ENCODE data around the gene TPPP. TPM values are rescaled to one million over a fixed set of nuclear protein-coding genes. Genes with fewer than 3 reads are reported as not detected.

TPPP gene
- total RNA-seq, 1 donor from 2014 or later = 0.09 TPM

- H3K9me3 Mint-ChIP-seq = no peaks in the 10 kb centered on the region
- no peak overlapping the region for H3K4me3 Mint-ChIP-seq (ENCODE audit: low read depth)
- H3K36me3 Mint-ChIP-seq (ENCODE audit: low read depth) = peaks cover 1% of the 10 kb centered on the region
- intact Hi-C loops (cut with micrococcal nuclease) = loop anchor here (5.0 kb wide), 1 partner anchor 230 kb away; no protein-coding TSS in a partner anchor
- H3K27me3 Mint-ChIP-seq (ENCODE audit: low read depth) = no peaks in the 10 kb centered on the region
- H3K4me1 Mint-ChIP-seq (ENCODE audit: low read depth) = peaks cover 4% of the 10 kb centered on the region
- peak; percentile 43 for DNase-seq (ENCODE audit: low spot score)
- H3K27ac Mint-ChIP-seq = no peak overlapping the region
These were observed 20.6 kb downstream of the TPPP start for GRCh38 chr5:672329-673160.

- peak; percentile 57 for DNase-seq (ENCODE audit: low spot score)
- intact Hi-C loops (cut with micrococcal nuclease) = loop anchor here (5.0 kb wide), 1 partner anchor 231 kb away; no protein-coding TSS in a partner anchor
- H3K9me3 Mint-ChIP-seq = no peaks in the 10 kb centered on the region
- peaks cover 4% of the 10 kb centered on the region for H3K36me3 Mint-ChIP-seq (ENCODE audit: low read depth)
- H3K4me1 Mint-ChIP-seq (ENCODE audit: low read depth) = peaks cover 4% of the 10 kb centered on the region
- H3K27ac Mint-ChIP-seq = no peak overlapping the region
- H3K4me3 Mint-ChIP-seq (ENCODE audit: low read depth) = no peak overlapping the region
- no peaks in the 10 kb centered on the region for H3K27me3 Mint-ChIP-seq (ENCODE audit: low read depth)
These were observed 21.5 kb downstream of the TPPP start for GRCh38 chr5:671459-672328.

GRCh38 chr5:670396-671270 is 22.5 kb downstream of the TPPP start:
- H3K36me3 Mint-ChIP-seq (ENCODE audit: low read depth) = peaks cover 4% of the 10 kb centered on the region
- no peak for DNase-seq (ENCODE audit: low spot score)
- H3K4me1 Mint-ChIP-seq (ENCODE audit: low read depth) = peaks cover 4% of the 10 kb centered on the region
- no peak overlapping the region for H3K4me3 Mint-ChIP-seq (ENCODE audit: low read depth)
- H3K27ac Mint-ChIP-seq = no peak overlapping the region
- H3K27me3 Mint-ChIP-seq (ENCODE audit: low read depth) = no peaks in the 10 kb centered on the region
- no peaks in the 10 kb centered on the region for H3K9me3 Mint-ChIP-seq
- intact Hi-C loops (cut with micrococcal nuclease) = loop anchor here (5.0 kb wide), 1 partner anchor 232 kb away; no protein-coding TSS in a partner anchor

- intact Hi-C loops (cut with micrococcal nuclease) = loop anchor here (5.0 kb wide), 1 partner anchor 232 kb away; no protein-coding TSS in a partner anchor
- DNase-seq (ENCODE audit: low spot score) = no peak
- H3K4me3 Mint-ChIP-seq (ENCODE audit: low read depth) = no peak overlapping the region
These were observed 23.2 kb downstream of the TPPP start for GRCh38 chr5:669842-670395.

GRCh38 chr5:669111-669841 is 23.9 kb downstream of the TPPP start:
- no peaks in the 10 kb centered on the region for H3K9me3 Mint-ChIP-seq
- H3K36me3 Mint-ChIP-seq (ENCODE audit: low read depth) = peaks cover 4% of the 10 kb centered on the region
- H3K27ac Mint-ChIP-seq = no peak overlapping the region
- peak; percentile 30 for DNase-seq (ENCODE audit: low spot score)
- no peaks in the 10 kb centered on the region for H3K27me3 Mint-ChIP-seq (ENCODE audit: low read depth)
- peaks cover 4% of the 10 kb centered on the region for H3K4me1 Mint-ChIP-seq (ENCODE audit: low read depth)
- H3K4me3 Mint-ChIP-seq (ENCODE audit: low read depth) = no peak overlapping the region
- intact Hi-C loops (cut with micrococcal nuclease) = no loop called here

More at GRCh38 chr5:669842-670395, 23.2 kb downstream of the TPPP start:
- Mint-ChIP-seq H3K36me3 (ENCODE audit: low read depth) (peaks cover 4% of the 10 kb centered on the region), H3K27ac (no peak overlapping the region), H3K9me3 (no peaks in the 10 kb centered on the region), H3K4me1 (ENCODE audit: low read depth) (peaks cover 4% of the 10 kb centered on the region), H3K27me3 (ENCODE audit: low read depth) (no peaks in the 10 kb centered on the region)

- intact Hi-C loops (cut with micrococcal nuclease) = no loop called here
- no peak for DNase-seq (ENCODE audit: low spot score)
- Mint-ChIP-seq H3K36me3 (ENCODE audit: low read depth) (peaks cover 4% of the 10 kb centered on the region), H3K4me3 (ENCODE audit: low read depth) (no peak overlapping the region), H3K27ac (no peak overlapping the region), H3K27me3 (ENCODE audit: low read depth) (no peaks in the 10 kb centered on the region), H3K4me1 (ENCODE audit: low read depth) (peaks cover 4% of the 10 kb centered on the region), H3K9me3 (no peaks in the 10 kb centered on the region)
These were observed 24.7 kb downstream of the TPPP start for GRCh38 chr5:668283-668995.

GRCh38 chr5:666816-667498 is 26.2 kb downstream of the TPPP start:
- Mint-ChIP-seq H3K27ac (no peak overlapping the region), H3K9me3 (no peaks in the 10 kb centered on the region), H3K4me1 (ENCODE audit: low read depth) (no peaks in the 10 kb centered on the region), H3K36me3 (ENCODE audit: low read depth) (peaks cover 4% of the 10 kb centered on the region), H3K27me3 (ENCODE audit: low read depth) (no peaks in the 10 kb centered on the region), H3K4me3 (ENCODE audit: low read depth) (no peak overlapping the region)
- intact Hi-C loops (cut with micrococcal nuclease) = no loop called here
- DNase-seq (ENCODE audit: low spot score) = no peak

GRCh38 chr5:665956-666711 is 27.0 kb downstream of the TPPP start:
- Mint-ChIP-seq H3K4me3 (ENCODE audit: low read depth) (no peak overlapping the region), H3K27me3 (ENCODE audit: low read depth) (no peaks in the 10 kb centered on the region), H3K9me3 (no peaks in the 10 kb centered on the region), H3K4me1 (ENCODE audit: low read depth) (no peaks in the 10 kb centered on the region), H3K36me3 (ENCODE audit: low read depth) (peaks cover 7% of the 10 kb centered on the region), H3K27ac (no peak overlapping the region)
- no peak for DNase-seq (ENCODE audit: low spot score)
- intact Hi-C loops (cut with micrococcal nuclease) = no loop called here

GRCh38 chr5:665541-665955 is 27.6 kb downstream of the TPPP start:
- Mint-ChIP-seq H3K27ac (no peak overlapping the region), H3K27me3 (ENCODE audit: low read depth) (no peaks in the 10 kb centered on the region), H3K36me3 (ENCODE audit: low read depth) (peaks cover 10% of the 10 kb centered on the region), H3K4me1 (ENCODE audit: low read depth) (no peaks in the 10 kb centered on the region), H3K9me3 (no peaks in the 10 kb centered on the region), H3K4me3 (ENCODE audit: low read depth) (no peak overlapping the region)
- intact Hi-C loops (cut with micrococcal nuclease) = no loop called here
- DNase-seq (ENCODE audit: low spot score) = no peak

GRCh38 chr5:664994-665360 is 28.2 kb downstream of the TPPP start:
- Mint-ChIP-seq H3K27ac (no peak overlapping the region), H3K27me3 (ENCODE audit: low read depth) (no peaks in the 10 kb centered on the region), H3K4me1 (ENCODE audit: low read depth) (no peaks in the 10 kb centered on the region), H3K36me3 (ENCODE audit: low read depth) (peaks cover 15% of the 10 kb centered on the region), H3K4me3 (ENCODE audit: low read depth) (no peak overlapping the region), H3K9me3 (no peaks in the 10 kb centered on the region)
- intact Hi-C loops (cut with micrococcal nuclease) = no loop called here
- no peak for DNase-seq (ENCODE audit: low spot score)

Data from activated T-helper 2 cell treated with anti-CD3 and anti-CD28 coated beads, Interferon-gamma antibody, Interleukin-2, Interleukin-4, amounts not matched to agents 10 μg/mL and 5 μg/mL and 100 μg/mL, durations not matched to agents 14 hours and 24 hours and 36 hours (primary cell).